HEK293T (cell line): ENCODE data around the gene DLD.
"Not testable (repeated sequence)": the region's sequence is repeated elsewhere in the genome, so short reads cannot be mapped to it uniquely, and the experiment has no call there.

Experiments
- ARNT ChIP-seq: fragments of 450-650 bp; IDR thresholded peaks from 2 replicates; pipeline ENCODE4 v1.6.1; 2017; ENCODE audit warnings: mild to moderate bottlenecking
- ELF4 ChIP-seq: fragments of 450-650 bp; IDR thresholded peaks from 2 replicates; pipeline ENCODE4 v1.6.1; 2017; ENCODE audit warnings: antibody characterized with exemption
- FOXK2 ChIP-seq: fragments of 450-650 bp; IDR thresholded peaks from 2 replicates; pipeline ENCODE4 v1.6.1; 2016; ENCODE audit warnings: mild to moderate bottlenecking
- TF ChIP-seq, protein P1 (sequence below): fragments of 450-650 bp; IDR thresholded peaks from 2 replicates; pipeline ENCODE4 v1.6.1; 2016

DNA sequence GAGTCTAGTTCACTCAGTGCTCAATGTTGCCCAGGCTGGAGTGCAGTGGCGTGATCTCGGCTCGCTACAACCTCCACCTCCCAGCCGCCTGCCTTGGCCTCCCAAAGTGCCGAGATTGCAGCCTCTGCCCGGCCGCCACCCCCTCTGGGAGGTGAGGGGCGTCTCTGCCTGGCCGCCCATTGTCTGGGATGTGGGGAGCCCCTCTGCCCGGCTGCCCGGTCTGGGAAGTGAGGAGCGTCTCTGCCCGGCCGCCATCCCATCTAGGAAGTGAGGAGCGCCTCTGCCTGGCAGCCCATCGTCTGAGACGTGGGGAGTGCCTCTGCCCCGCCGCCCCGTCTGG, 43.2 kb upstream of the DLD start:
- TF ChIP-seq, protein P1, sequence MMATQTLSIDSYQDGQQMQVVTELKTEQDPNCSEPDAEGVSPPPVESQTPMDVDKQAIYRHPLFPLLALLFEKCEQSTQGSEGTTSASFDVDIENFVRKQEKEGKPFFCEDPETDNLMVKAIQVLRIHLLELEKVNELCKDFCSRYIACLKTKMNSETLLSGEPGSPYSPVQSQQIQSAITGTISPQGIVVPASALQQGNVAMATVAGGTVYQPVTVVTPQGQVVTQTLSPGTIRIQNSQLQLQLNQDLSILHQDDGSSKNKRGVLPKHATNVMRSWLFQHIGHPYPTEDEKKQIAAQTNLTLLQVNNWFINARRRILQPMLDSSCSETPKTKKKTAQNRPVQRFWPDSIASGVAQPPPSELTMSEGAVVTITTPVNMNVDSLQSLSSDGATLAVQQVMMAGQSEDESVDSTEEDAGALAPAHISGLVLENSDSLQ = not testable (repeated sequence)
- not testable (repeated sequence) for TF ChIP-seq ELF4, FOXK2, ARNT
